ENCODE data around the gene GAREM1. TPM values are rescaled to one million over a fixed set of nuclear protein-coding genes. Genes with fewer than 3 reads are reported as not detected.

Gene GAREM1
- total RNA-seq, 1 experiment from 2014 or later: 4.7 TPM

DNA sequence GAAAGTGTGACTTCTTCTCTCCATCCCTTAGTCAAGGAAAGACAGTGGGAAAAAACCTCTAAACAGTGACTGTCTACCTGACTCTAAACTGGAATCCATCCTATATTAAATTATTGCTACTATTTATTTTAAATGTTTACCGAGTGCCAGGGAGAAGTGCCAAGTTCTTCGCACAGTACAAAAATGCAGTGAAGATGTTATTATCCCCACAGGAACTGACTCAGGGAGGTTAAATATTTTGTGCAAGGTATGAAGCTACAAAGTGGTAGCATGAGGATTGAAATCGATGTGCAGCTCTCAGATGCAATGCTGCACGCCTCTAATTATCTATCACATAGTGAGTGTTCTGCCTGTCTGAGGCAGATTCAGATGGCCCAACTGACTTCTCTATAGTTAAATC, 189.8 kb downstream of the GAREM1 start:
- ATAC-seq: no peak
- BruUV-seq (replicated peaks): no TSS peak
- Histone ChIP-seq H3K27me3 (ENCODE audit: control insufficient read depth, insufficient read depth, low read length) (no peaks in the 10 kb centered on the region), H3K4me3 (ENCODE audit: low read depth in 2 of 2, low read length in 2 of 2) (no peak overlapping the region), H3K9me3 (ENCODE audit: control insufficient read depth, insufficient read depth, low read depth, low read length) (no peaks in the 10 kb centered on the region), H3K4me1 (ENCODE audit: control insufficient read depth, insufficient read depth, low read length) (no peaks in the 10 kb centered on the region), H3K27ac (ENCODE audit: low read length) (no peak overlapping the region), H3K36me3 (ENCODE audit: control insufficient read depth, insufficient read depth, low read length) (no peaks in the 10 kb centered on the region; the same call in 1 of the 2 replicates)
- intact Hi-C loops (cut with micrococcal nuclease; ENCODE audit: unreplicated experiment): no loop called here
- CTCF ChIA-PET: no interaction called here
- in situ Hi-C loops (cut with HindIII; ENCODE audit: low pct_unique_long_range_greater_than_20kb, low sequenced_read_pairs): no loop called here
- DNase-seq (ENCODE audit: low read depth, low spot score): no peak
- TF ChIP-seq SIN3A (IDR thresholded peaks at IDR 0.05; ENCODE audit: borderline replicate concordance, insufficient read depth, low read depth, low read length): no peak
- no peak for TF ChIP-seq TCF7L2 (IDR thresholded peaks at IDR 0.05; ENCODE audit: low read depth, low read length)
- TF ChIP-seq, protein P1, sequence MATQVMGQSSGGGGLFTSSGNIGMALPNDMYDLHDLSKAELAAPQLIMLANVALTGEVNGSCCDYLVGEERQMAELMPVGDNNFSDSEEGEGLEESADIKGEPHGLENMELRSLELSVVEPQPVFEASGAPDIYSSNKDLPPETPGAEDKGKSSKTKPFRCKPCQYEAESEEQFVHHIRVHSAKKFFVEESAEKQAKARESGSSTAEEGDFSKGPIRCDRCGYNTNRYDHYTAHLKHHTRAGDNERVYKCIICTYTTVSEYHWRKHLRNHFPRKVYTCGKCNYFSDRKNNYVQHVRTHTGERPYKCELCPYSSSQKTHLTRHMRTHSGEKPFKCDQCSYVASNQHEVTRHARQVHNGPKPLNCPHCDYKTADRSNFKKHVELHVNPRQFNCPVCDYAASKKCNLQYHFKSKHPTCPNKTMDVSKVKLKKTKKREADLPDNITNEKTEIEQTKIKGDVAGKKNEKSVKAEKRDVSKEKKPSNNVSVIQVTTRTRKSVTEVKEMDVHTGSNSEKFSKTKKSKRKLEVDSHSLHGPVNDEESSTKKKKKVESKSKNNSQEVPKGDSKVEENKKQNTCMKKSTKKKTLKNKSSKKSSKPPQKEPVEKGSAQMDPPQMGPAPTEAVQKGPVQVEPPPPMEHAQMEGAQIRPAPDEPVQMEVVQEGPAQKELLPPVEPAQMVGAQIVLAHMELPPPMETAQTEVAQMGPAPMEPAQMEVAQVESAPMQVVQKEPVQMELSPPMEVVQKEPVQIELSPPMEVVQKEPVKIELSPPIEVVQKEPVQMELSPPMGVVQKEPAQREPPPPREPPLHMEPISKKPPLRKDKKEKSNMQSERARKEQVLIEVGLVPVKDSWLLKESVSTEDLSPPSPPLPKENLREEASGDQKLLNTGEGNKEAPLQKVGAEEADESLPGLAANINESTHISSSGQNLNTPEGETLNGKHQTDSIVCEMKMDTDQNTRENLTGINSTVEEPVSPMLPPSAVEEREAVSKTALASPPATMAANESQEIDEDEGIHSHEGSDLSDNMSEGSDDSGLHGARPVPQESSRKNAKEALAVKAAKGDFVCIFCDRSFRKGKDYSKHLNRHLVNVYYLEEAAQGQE (IDR thresholded peaks at IDR 0.05; ENCODE audit: insufficient read depth in 1 of 2, low read depth in 2 of 2, low read length in 1 of 2): no peak
- no peak for TF ChIP-seq POLR2AphosphoS5 (IDR thresholded peaks at IDR 0.05; ENCODE audit: low read depth, low read length)
- TF ChIP-seq, protein P2, sequence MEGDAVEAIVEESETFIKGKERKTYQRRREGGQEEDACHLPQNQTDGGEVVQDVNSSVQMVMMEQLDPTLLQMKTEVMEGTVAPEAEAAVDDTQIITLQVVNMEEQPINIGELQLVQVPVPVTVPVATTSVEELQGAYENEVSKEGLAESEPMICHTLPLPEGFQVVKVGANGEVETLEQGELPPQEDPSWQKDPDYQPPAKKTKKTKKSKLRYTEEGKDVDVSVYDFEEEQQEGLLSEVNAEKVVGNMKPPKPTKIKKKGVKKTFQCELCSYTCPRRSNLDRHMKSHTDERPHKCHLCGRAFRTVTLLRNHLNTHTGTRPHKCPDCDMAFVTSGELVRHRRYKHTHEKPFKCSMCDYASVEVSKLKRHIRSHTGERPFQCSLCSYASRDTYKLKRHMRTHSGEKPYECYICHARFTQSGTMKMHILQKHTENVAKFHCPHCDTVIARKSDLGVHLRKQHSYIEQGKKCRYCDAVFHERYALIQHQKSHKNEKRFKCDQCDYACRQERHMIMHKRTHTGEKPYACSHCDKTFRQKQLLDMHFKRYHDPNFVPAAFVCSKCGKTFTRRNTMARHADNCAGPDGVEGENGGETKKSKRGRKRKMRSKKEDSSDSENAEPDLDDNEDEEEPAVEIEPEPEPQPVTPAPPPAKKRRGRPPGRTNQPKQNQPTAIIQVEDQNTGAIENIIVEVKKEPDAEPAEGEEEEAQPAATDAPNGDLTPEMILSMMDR (IDR thresholded peaks at IDR 0.05): no peak
- POLR2A ChIA-PET: no interaction called here

DNA sequence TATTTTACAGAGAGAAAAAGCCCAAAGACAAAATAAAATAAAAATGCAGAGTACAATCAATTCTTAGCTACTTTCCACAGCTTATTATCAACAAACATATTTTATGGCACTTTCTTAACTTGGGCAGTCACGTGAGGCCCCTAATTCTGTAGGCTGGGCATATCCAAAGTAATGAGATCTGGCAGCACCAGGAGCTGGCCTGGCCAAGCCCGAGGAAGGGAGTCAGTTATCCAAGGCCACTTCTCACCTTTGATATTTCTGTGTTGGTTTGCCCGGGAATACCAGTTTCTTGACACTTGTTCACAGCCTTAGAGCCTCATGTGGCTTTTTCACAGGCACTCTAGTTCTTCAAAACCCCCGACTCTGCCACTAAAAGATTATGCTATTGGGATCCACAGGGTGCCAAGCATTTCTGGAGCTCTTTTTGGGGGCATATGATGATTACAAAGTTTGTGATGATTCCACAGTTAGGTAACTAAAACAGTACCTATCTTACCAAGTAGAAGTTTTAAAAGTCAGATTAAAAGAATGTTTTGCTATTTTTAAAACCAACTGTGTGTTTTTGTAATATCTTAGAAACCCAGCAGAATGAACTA, 190.4 kb downstream of the GAREM1 start:
- no peaks in the 10 kb centered on the region for H3K27me3 ChIP-seq (ENCODE audit: control insufficient read depth, insufficient read depth, low read length)
- H3K4me1 ChIP-seq (ENCODE audit: control insufficient read depth, insufficient read depth, low read length): no peaks in the 10 kb centered on the region
- ChIA-PET POLR2A (no interaction called here), CTCF (interaction anchor here (1.1 kb wide), 1 partner anchor 8 kb away, joined by 6 read pairs; no protein-coding TSS in a partner anchor)
- no peak for ATAC-seq
- H3K4me3 ChIP-seq (ENCODE audit: low read depth in 2 of 2, low read length in 2 of 2): no peak overlapping the region
- TF ChIP-seq, protein P1 (IDR thresholded peaks at IDR 0.05; ENCODE audit: insufficient read depth in 1 of 2, low read depth in 2 of 2, low read length in 1 of 2): no peak
- TF ChIP-seq POLR2AphosphoS5 (IDR thresholded peaks at IDR 0.05; ENCODE audit: low read depth, low read length): no peak
- no peak for TF ChIP-seq TCF7L2 (IDR thresholded peaks at IDR 0.05; ENCODE audit: low read depth, low read length)
- TF ChIP-seq, protein P2 (IDR thresholded peaks at IDR 0.05): no peak
- DNase-seq (ENCODE audit: low read depth, low spot score): no peak
- in situ Hi-C loops (cut with HindIII; ENCODE audit: low pct_unique_long_range_greater_than_20kb, low sequenced_read_pairs) (no loop called here), intact Hi-C loops (cut with micrococcal nuclease; ENCODE audit: unreplicated experiment) (no loop called here)
- BruUV-seq (replicated peaks): no TSS peak
- H3K9me3 ChIP-seq (ENCODE audit: control insufficient read depth, insufficient read depth, low read depth, low read length): no peaks in the 10 kb centered on the region
- no peaks in the 10 kb centered on the region; the same call in 1 of the 2 replicates for H3K36me3 ChIP-seq (ENCODE audit: control insufficient read depth, insufficient read depth, low read length)
- H3K27ac ChIP-seq (ENCODE audit: low read length): no peak overlapping the region

Measured in Panc1 (cell line).